ENCODE data around the gene ARF4. TPM values are rescaled to one million over a fixed set of nuclear protein-coding genes. Genes with fewer than 3 reads are reported as not detected.

Gene ARF4
- total RNA-seq, 1 donor from 2014 or later: 471 TPM

- Mint-ChIP-seq H3K27ac (ENCODE audit: unreplicated experiment) (peak overlapping the region; percentile 99), H3K4me3 (ENCODE audit: unreplicated experiment) (peak overlapping the region; percentile 92), H3K27me3 (ENCODE audit: low read depth, unreplicated experiment) (no peaks in the 10 kb centered on the region), H3K36me3 (ENCODE audit: low read depth, unreplicated experiment) (peaks cover 12% of the 10 kb centered on the region), H3K9me3 (ENCODE audit: unreplicated experiment) (peaks cover 3% of the 10 kb centered on the region), H3K4me1 (ENCODE audit: low read depth, unreplicated experiment) (peaks cover 13% of the 10 kb centered on the region)
- Histone ChIP-seq H4K20me1 (ENCODE audit: insufficient read depth, low read length) (peaks cover 28% of the 10 kb centered on the region), H3K36me3 (ENCODE audit: insufficient read depth, low read length) (peaks cover 5% of the 10 kb centered on the region), H3K9me3 (ENCODE audit: insufficient read depth, low read depth, low read length) (no peaks in the 10 kb centered on the region), H3K9ac (ENCODE audit: low read length) (peak overlapping the region; percentile 94), H3K27ac (ENCODE audit: low read depth, low read length) (peak overlapping the region; percentile 94), H3K79me2 (ENCODE audit: insufficient read depth, low read length) (peaks cover 55% of the 10 kb centered on the region), H3K27me3 (ENCODE audit: insufficient read depth, low read length) (no peaks in the 10 kb centered on the region), H3K4me2 (ENCODE audit: low read length) (peak overlapping the region; percentile 97), H2AFZ (ENCODE audit: low read depth, low read length) (peak overlapping the region; percentile 95), H3K4me1 (ENCODE audit: insufficient read depth, low read length) (peaks cover 17% of the 10 kb centered on the region), H3K4me3 (ENCODE audit: insufficient read depth, low read depth, low read length) (peak overlapping the region; percentile 88)
- no peak for FAIRE-seq
- peak; percentile 34 for DNase-seq (ENCODE audit: low read depth)
- TF ChIP-seq EZH2 (IDR thresholded peaks at IDR 0.05; ENCODE audit: insufficient read depth, low read length): no peak
- TF ChIP-seq, protein P1, sequence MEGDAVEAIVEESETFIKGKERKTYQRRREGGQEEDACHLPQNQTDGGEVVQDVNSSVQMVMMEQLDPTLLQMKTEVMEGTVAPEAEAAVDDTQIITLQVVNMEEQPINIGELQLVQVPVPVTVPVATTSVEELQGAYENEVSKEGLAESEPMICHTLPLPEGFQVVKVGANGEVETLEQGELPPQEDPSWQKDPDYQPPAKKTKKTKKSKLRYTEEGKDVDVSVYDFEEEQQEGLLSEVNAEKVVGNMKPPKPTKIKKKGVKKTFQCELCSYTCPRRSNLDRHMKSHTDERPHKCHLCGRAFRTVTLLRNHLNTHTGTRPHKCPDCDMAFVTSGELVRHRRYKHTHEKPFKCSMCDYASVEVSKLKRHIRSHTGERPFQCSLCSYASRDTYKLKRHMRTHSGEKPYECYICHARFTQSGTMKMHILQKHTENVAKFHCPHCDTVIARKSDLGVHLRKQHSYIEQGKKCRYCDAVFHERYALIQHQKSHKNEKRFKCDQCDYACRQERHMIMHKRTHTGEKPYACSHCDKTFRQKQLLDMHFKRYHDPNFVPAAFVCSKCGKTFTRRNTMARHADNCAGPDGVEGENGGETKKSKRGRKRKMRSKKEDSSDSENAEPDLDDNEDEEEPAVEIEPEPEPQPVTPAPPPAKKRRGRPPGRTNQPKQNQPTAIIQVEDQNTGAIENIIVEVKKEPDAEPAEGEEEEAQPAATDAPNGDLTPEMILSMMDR (IDR thresholded peaks at IDR 0.05; ENCODE audit: insufficient read depth, low read depth, low read length): no peak
These were observed 40.0 kb downstream of the ARF4 start for GRCh38 chr3:57557085-57557537.

- H2AFZ ChIP-seq (ENCODE audit: low read depth, low read length): peak overlapping the region; percentile 95
- H3K4me1 ChIP-seq (ENCODE audit: insufficient read depth, low read length): peaks cover 17% of the 10 kb centered on the region
- peak overlapping the region; percentile 92 for H3K4me3 Mint-ChIP-seq (ENCODE audit: unreplicated experiment)
- H3K27me3 ChIP-seq (ENCODE audit: insufficient read depth, low read length): no peaks in the 10 kb centered on the region
- DNase-seq (ENCODE audit: low read depth) (peak; percentile 26), FAIRE-seq (no peak)
- H3K4me3 ChIP-seq (ENCODE audit: insufficient read depth, low read depth, low read length): peak overlapping the region; percentile 88
- peaks cover 5% of the 10 kb centered on the region for H3K36me3 ChIP-seq (ENCODE audit: insufficient read depth, low read length)
- peak overlapping the region; percentile 97 for H3K4me2 ChIP-seq (ENCODE audit: low read length)
- H3K9ac ChIP-seq (ENCODE audit: low read length): peak overlapping the region; percentile 94
- peaks cover 13% of the 10 kb centered on the region for H3K4me1 Mint-ChIP-seq (ENCODE audit: low read depth, unreplicated experiment)
- no peak for TF ChIP-seq EZH2 (IDR thresholded peaks at IDR 0.05; ENCODE audit: insufficient read depth, low read length)
- TF ChIP-seq, protein P1 (IDR thresholded peaks at IDR 0.05; ENCODE audit: insufficient read depth, low read depth, low read length): no peak
- peaks cover 3% of the 10 kb centered on the region for H3K9me3 Mint-ChIP-seq (ENCODE audit: unreplicated experiment)
- no peaks in the 10 kb centered on the region for H3K9me3 ChIP-seq (ENCODE audit: insufficient read depth, low read depth, low read length)
- H3K79me2 ChIP-seq (ENCODE audit: insufficient read depth, low read length): peaks cover 49% of the 10 kb centered on the region
- no peaks in the 10 kb centered on the region for H3K27me3 Mint-ChIP-seq (ENCODE audit: low read depth, unreplicated experiment)
- peaks cover 12% of the 10 kb centered on the region for H3K36me3 Mint-ChIP-seq (ENCODE audit: low read depth, unreplicated experiment)
- H4K20me1 ChIP-seq (ENCODE audit: insufficient read depth, low read length): peaks cover 27% of the 10 kb centered on the region
- peak overlapping the region; percentile 99 for H3K27ac Mint-ChIP-seq (ENCODE audit: unreplicated experiment)
- H3K27ac ChIP-seq (ENCODE audit: low read depth, low read length): peak overlapping the region; percentile 94
These were observed 40.6 kb downstream of the ARF4 start for GRCh38 chr3:57556459-57557084.
